Fibroblast of lung (primary cell): ENCODE measurements around the gene CHD2. TPM values are rescaled to one million over a fixed set of nuclear protein-coding genes. Genes with fewer than 3 reads are reported as not detected.

ENCODE experiments used
- DNase-seq, 2 donors: peaks; one replicate each; pipeline versions ENCODE4 v3.0.0 to v3.0.0-alpha.2; 2010; ENCODE audit warnings: low read depth in 2 of 2
- H2AFZ ChIP-seq: 2 replicates; pipeline ENCODE4 v1.5.1; 2012; ENCODE audit warnings: low read length, control low read depth, inconsistent platforms
- H3K27ac ChIP-seq: 2 replicates; pipeline ENCODE4 v1.5.1; 2011; ENCODE audit warnings: low read length, control low read depth; ENCODE audit not compliant: insufficient read depth
- H3K27me3 ChIP-seq: 2 replicates; pipeline ENCODE4 v1.5.1; 2011; ENCODE audit warnings: mild to moderate bottlenecking, low read length; ENCODE audit not compliant: control insufficient read depth, insufficient read depth
- H3K36me3 ChIP-seq: 2 replicates; pipeline ENCODE4 v1.5.1; 2011; ENCODE audit warnings: low read length; ENCODE audit not compliant: control insufficient read depth, insufficient read depth
- H3K4me1 ChIP-seq: 2 replicates; pipeline ENCODE4 v1.5.1; 2011; ENCODE audit warnings: low read length; ENCODE audit not compliant: control insufficient read depth, insufficient read depth; ENCODE audit errors: extremely low read depth
- H3K4me2 ChIP-seq: 2 replicates; pipeline ENCODE4 v1.5.1; 2011; ENCODE audit warnings: low read length, control low read depth; ENCODE audit not compliant: insufficient read depth; ENCODE audit errors: extremely low read depth
- H3K4me3 ChIP-seq, 4 experiments: fragments of 200-600 bp in 1 of 4; sonication (generic) in 1 of 4; replicated peaks in 1 of 4; 2 replicates each; pipeline ENCODE4 v1.5.1; 2011 to 2016; ENCODE audit warnings: low read length in 4 of 4, low read depth in 3 of 4, mild to moderate bottlenecking in 3 of 4, control low read depth in 2 of 4, inconsistent platforms in 1 of 4, mixed read lengths in 1 of 4; ENCODE audit not compliant: insufficient read depth in 1 of 4; ENCODE audit errors: control extremely low read depth in 1 of 4
- H3K79me2 ChIP-seq: 2 replicates; pipeline ENCODE4 v1.5.1; 2012; ENCODE audit warnings: mild to moderate bottlenecking, low read length, inconsistent platforms; ENCODE audit not compliant: control insufficient read depth, insufficient read depth
- H3K9ac ChIP-seq: 2 replicates; pipeline ENCODE4 v1.5.1; 2011; ENCODE audit warnings: mild to moderate bottlenecking, low read length, control low read depth; ENCODE audit not compliant: insufficient read depth
- H3K9me3 ChIP-seq: 2 replicates; pipeline ENCODE4 v1.5.1; 2012; ENCODE audit warnings: low read depth, low read length; ENCODE audit not compliant: control insufficient read depth, insufficient read depth
- H4K20me1 ChIP-seq: 2 replicates; pipeline ENCODE4 v1.5.1; 2011; ENCODE audit warnings: low read length; ENCODE audit not compliant: control insufficient read depth, insufficient read depth; ENCODE audit errors: extremely low read depth
- CTCF ChIP-seq, 2 donors: IDR thresholded peaks in 1 of 2; conservative IDR thresholded peaks in 1 of 2; 1 replicate in 1 of 2; 2 replicates in 1 of 2; pipeline ENCODE4 v1.5.1; 2011 to 2012; ENCODE audit warnings: low read length in 2 of 2, control low read depth in 1 of 2, inconsistent platforms in 1 of 2, low read depth in 1 of 2, mild to moderate bottlenecking in 1 of 2
- EZH2 ChIP-seq: IDR thresholded peaks from 2 replicates; pipeline ENCODE4 v1.5.1; 2012; ENCODE audit warnings: low read length, control low read depth, mild to moderate bottlenecking; ENCODE audit errors: missing control alignments
- polyA plus RNA-seq, 2 donors: library from polyadenylated mRNA; depleted of rRNA in 1 of 2; stranded (reverse) in 1 of 2; unstranded in 1 of 2; fragments of >200 nt; gene quantifications; 2 replicates each; pipeline ENCODE4 v1.2.1, GENCODE V29; 2011 to 2012; ENCODE audit warnings: missing spikeins in 1 of 2
- total RNA-seq: library from RNA; depleted of rRNA; stranded (reverse); fragments of >200 nt; gene quantifications from 2 replicates; pipeline ENCODE4 v1.2.1, GENCODE V29; 2014

The CHD2 gene
- total and polyA plus RNA-seq, 2 donors (not counting 1 experiment from before 2014, with no cell fraction given), result 36.5 to 92.5 TPM

GRCh38 chr15:92943581-92943980, 43.5 kb downstream of the CHD2 start:
- TF ChIP-seq EZH2 (no peak), CTCF (conservative IDR thresholded peaks at IDR 0.05 in 1 of 2, IDR thresholded peaks at IDR 0.05 in 1 of 2; ENCODE audit: low read depth in 1 of 2, low read length in 2 of 2) (no peak)
- no peak overlapping the region for H3K4me2 ChIP-seq
- H3K4me3 ChIP-seq, result no peak overlapping the region
- peak in 1 of 2 donors; percentile 14 for DNase-seq
- no peak overlapping the region for H2AFZ ChIP-seq
- peaks cover 2% of the 10 kb centered on the region for H3K9me3 ChIP-seq
- H3K9ac ChIP-seq, result no peak overlapping the region
- H3K36me3 ChIP-seq, result peaks cover 41% of the 10 kb centered on the region
- H3K4me1 ChIP-seq, result no peaks in the 10 kb centered on the region
- H3K27me3 ChIP-seq, result no peaks in the 10 kb centered on the region
- H3K27ac ChIP-seq, result no peak overlapping the region
- peaks cover 15% of the 10 kb centered on the region for H3K79me2 ChIP-seq
- H4K20me1 ChIP-seq, result no peaks in the 10 kb centered on the region

- no peaks in the 10 kb centered on the region for H3K4me1 ChIP-seq
- H3K9me3 ChIP-seq, result peaks cover 3% of the 10 kb centered on the region
- H3K4me3 ChIP-seq, result no peak overlapping the region
- H4K20me1 ChIP-seq, result no peaks in the 10 kb centered on the region
- no peaks in the 10 kb centered on the region for H3K27me3 ChIP-seq
- peaks cover 11% of the 10 kb centered on the region for H3K79me2 ChIP-seq
- no peak overlapping the region for H3K9ac ChIP-seq
- TF ChIP-seq EZH2 (no peak), CTCF (conservative IDR thresholded peaks at IDR 0.05 in 1 of 2, IDR thresholded peaks at IDR 0.05 in 1 of 2; ENCODE audit: low read depth in 1 of 2, low read length in 2 of 2) (no peak)
- DNase-seq, result no peak
- no peak overlapping the region for H3K4me2 ChIP-seq
- H3K36me3 ChIP-seq, result peaks cover 47% of the 10 kb centered on the region
- no peak overlapping the region for H3K27ac ChIP-seq
- H2AFZ ChIP-seq, result no peak overlapping the region
These were observed 44.9 kb downstream of the CHD2 start for GRCh38 chr15:92944946-92945521.

GRCh38 chr15:92947071-92947730, 47.1 kb downstream of the CHD2 start:
- H2AFZ ChIP-seq, result no peak overlapping the region
- no peaks in the 10 kb centered on the region for H3K4me1 ChIP-seq
- no peaks in the 10 kb centered on the region for H4K20me1 ChIP-seq
- no peak overlapping the region for H3K27ac ChIP-seq
- H3K9ac ChIP-seq, result no peak overlapping the region
- no peak overlapping the region for H3K4me2 ChIP-seq
- no peaks in the 10 kb centered on the region for H3K27me3 ChIP-seq
- H3K79me2 ChIP-seq, result peaks cover 11% of the 10 kb centered on the region
- no peak overlapping the region for H3K4me3 ChIP-seq
- TF ChIP-seq CTCF (conservative IDR thresholded peaks at IDR 0.05 in 1 of 2, IDR thresholded peaks at IDR 0.05 in 1 of 2; ENCODE audit: low read depth in 1 of 2, low read length in 2 of 2), result no peak
- TF ChIP-seq EZH2, result no peak
- no peak for DNase-seq
- H3K36me3 ChIP-seq, result peaks cover 44% of the 10 kb centered on the region
- peaks cover 3% of the 10 kb centered on the region for H3K9me3 ChIP-seq
